Psoas muscle (tissue), 8 donors: ENCODE results near the gene NTNG1. TPM values are rescaled to one million over a fixed set of nuclear protein-coding genes. Genes with fewer than 3 reads are reported as not detected.

Experiments used
- ATAC-seq, 4 donors: fragments of 200-7000 bp; cut with Tn5 transposase; one replicate each; pipeline ENCODE4 v1.9.1; 2020; ENCODE audit warnings: moderate library complexity in 3 of 4, mild to moderate bottlenecking in 2 of 4
- DNase-seq, 2 donors: peaks; one replicate each; pipeline ENCODE4 v3.0.0-alpha.2; 2020
- H3K27ac ChIP-seq: fragments of 200-600 bp; one replicate; pipeline ENCODE4 v1.8.0; 2022
- H3K27me3 ChIP-seq, 3 donors: fragments of 200-600 bp in 1 of 3; one replicate each; pipeline versions ENCODE4 v1.6.1 to v1.8.0; 2013 to 2022; ENCODE audit warnings: low read length in 2 of 3, mild to moderate bottlenecking in 2 of 3, moderate library complexity in 1 of 3; ENCODE audit not compliant: insufficient read depth in 3 of 3
- H3K36me3 ChIP-seq, 2 donors: fragments of 200-600 bp in 1 of 2; one replicate each; pipeline versions ENCODE4 v1.6.1 to v1.8.0; 2013 to 2022; ENCODE audit warnings: low read depth in 1 of 2, mild to moderate bottlenecking in 1 of 2, moderate library complexity in 1 of 2; ENCODE audit not compliant: insufficient read depth in 1 of 2
- H3K4me1 ChIP-seq: fragments of 200-600 bp; one replicate; pipeline ENCODE4 v1.8.0; 2022
- H3K4me3 ChIP-seq: fragments of 200-600 bp; one replicate; pipeline ENCODE4 v1.8.0; 2022; ENCODE audit warnings: mild to moderate bottlenecking
- H3K9me3 ChIP-seq: fragments of 200-600 bp; one replicate; pipeline ENCODE4 v1.8.0; 2022
- CTCF ChIP-seq: fragments of 200-600 bp; IDR thresholded peaks from one replicate; pipeline ENCODE4 v1.8.0; 2022; ENCODE audit warnings: antibody characterized with exemption
- WGBS, 3 donors: extraction: QIAGEN DNeasy Blood & Tissue Kit; methylation state at CpG; one replicate each; pipeline versions ENCODE4 v1.1.6 to v1.1.7; 2013; 5-methylcytosine and 5-hydroxymethylcytosine counted together
- intact Hi-C, 2 donors: fragments of 100-400 bp; cut with DNase I; formaldehyde crosslinking; loops; one replicate each; pipeline versions ENCODE4 v1.11.0 to v1.14.2; 2022
- polyA plus RNA-seq, 3 donors: library from polyadenylated mRNA; stranded (reverse); fragments of 200-250 nt; gene quantifications; one replicate each; pipeline ENCODE4 v1.2.3, GENCODE V29; 2013
- total RNA-seq, 4 donors: library from RNA; stranded (reverse); fragmentation: NEBNext Ultra II Directional in 2 of 4; extraction: Animal tissue kit (Norgen Biotek cat#: 25700) in 2 of 4; gene quantifications; one replicate each; pipeline versions ENCODE4 v1.2.1 to v1.2.4, GENCODE V29; 2021 to 2023
- donor health status: healthy with polysubstance abuse.
- donor health status: DM: no; HTN: no; CAD: no; lungs with moderate emphysema.
- donor health status: Bipolar disorder and iron deficiency.
- donor health status: healthy.
- donor health status: DM: yes; HTN: yes; CAD: no.
- donor health status: DM: no; HTN: no; CAD: no.
- donor health status: DM: no; HTN: no; CAD: no.
- donor health status: DM: yes; HTN: yes; CAD: no.

NTNG1 gene
- total and polyA plus RNA-seq, 7 donors: 0.01 to 0.34 (median 0.27) TPM; not detected in 4

GRCh38 chr1:107273515-107273914 lies 132.7 kb downstream of the NTNG1 start:
- Histone ChIP-seq H3K4me3 (no peak overlapping the region), H3K9me3 (no peaks in the 10 kb centered on the region), H3K36me3 (no peaks in the 10 kb centered on the region), H3K4me1 (no peaks in the 10 kb centered on the region), H3K27ac (no peak overlapping the region), H3K27me3 (peaks cover 0 to 2% (median 0%) of the 10 kb centered on the region in 3 donors)
- DNase-seq (no peak), ATAC-seq (no peak)
- TF ChIP-seq CTCF: no peak
- intact Hi-C loops: no loop called here
- 79 to 83% (median 82%) methylated on average over 3 of the region's 3 CpGs for WGBS, 3 donors

DNA sequence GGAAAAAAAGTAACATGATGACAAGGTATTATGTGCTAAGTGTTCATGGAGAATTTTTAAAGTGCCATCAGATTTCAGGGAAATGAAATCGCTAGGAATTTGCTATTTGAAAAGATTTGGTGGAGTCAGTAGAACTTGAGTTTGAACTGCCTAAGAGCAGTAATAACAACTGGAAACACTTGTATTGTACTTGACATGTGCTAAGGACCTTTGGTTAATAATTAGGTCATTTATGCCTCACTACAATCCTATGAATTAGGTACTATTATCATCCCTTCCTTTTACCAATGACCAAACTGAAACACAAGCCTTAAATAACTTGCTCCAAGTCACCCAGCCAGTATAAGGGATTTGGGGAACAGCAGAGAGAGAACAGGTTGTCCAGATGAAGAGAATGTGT lies 133.4 kb downstream of the NTNG1 start:
- Histone ChIP-seq H3K4me1 (no peaks in the 10 kb centered on the region), H3K4me3 (no peak overlapping the region), H3K36me3 (no peaks in the 10 kb centered on the region), H3K27ac (no peak overlapping the region), H3K27me3 (peaks cover 0 to 2% (median 0%) of the 10 kb centered on the region in 3 donors), H3K9me3 (no peaks in the 10 kb centered on the region)
- TF ChIP-seq CTCF: no peak
- WGBS, 3 donors: 64 to 89% (median 75%) methylated on average over 1 of the region's 1 CpG
- DNase-seq: no peak
- intact Hi-C loops: no loop called here
- no peak for ATAC-seq

GRCh38 chr1:107276247-107276646 lies 135.4 kb downstream of the NTNG1 start:
- H3K27me3 ChIP-seq: peaks cover 0 to 2% (median 0%) of the 10 kb centered on the region in 3 donors
- H3K9me3 ChIP-seq: no peaks in the 10 kb centered on the region
- TF ChIP-seq CTCF: no peak
- no peaks in the 10 kb centered on the region for H3K4me1 ChIP-seq
- H3K27ac ChIP-seq: no peak overlapping the region
- DNase-seq: no peak
- intact Hi-C loops: loop anchor here (2.0 to 5.0 kb wide), 2 partner anchors 251 to 255 kb away; no protein-coding TSS in a partner anchor
- 36 to 39% (median 36%) methylated on average over 1 of the region's 1 CpG for WGBS, 3 donors
- no peak for ATAC-seq
- H3K36me3 ChIP-seq: no peaks in the 10 kb centered on the region
- no peak overlapping the region for H3K4me3 ChIP-seq

DNA sequence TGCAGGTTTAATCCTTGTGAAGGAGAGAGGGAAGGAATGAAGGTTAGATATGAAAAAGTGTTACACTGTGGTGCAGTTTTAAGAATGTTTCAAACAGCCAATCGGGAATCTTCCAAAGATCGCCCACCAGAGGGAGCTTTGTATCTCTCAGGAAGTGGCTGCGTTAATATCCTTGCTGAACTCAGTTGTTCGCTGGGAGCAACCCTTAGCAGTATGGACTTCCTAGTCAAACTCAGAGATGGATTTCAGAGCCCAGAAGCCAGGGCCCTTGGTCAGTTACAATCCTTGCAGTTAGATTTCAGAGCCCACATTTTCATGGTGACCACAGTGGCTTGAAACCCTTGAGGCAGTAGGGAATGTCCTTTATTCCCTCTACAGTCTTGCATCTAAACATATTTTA lies 136.2 kb downstream of the NTNG1 start:
- DNase-seq: no peak
- no peak for ATAC-seq
- Histone ChIP-seq H3K27ac (no peak overlapping the region), H3K36me3 (no peaks in the 10 kb centered on the region), H3K4me3 (no peak overlapping the region), H3K4me1 (no peaks in the 10 kb centered on the region), H3K9me3 (no peaks in the 10 kb centered on the region), H3K27me3 (peaks cover 0 to 2% (median 0%) of the 10 kb centered on the region in 3 donors)
- intact Hi-C loops: loop anchor here (2.0 to 5.0 kb wide), 2 partner anchors 250 to 254 kb away; no protein-coding TSS in a partner anchor
- TF ChIP-seq CTCF: peak; percentile 38
- 7 to 18% (median 12%) methylated on average over 4 of the region's 4 CpGs for WGBS, 3 donors

- H3K36me3 ChIP-seq: no peaks in the 10 kb centered on the region
- H3K9me3 ChIP-seq: no peaks in the 10 kb centered on the region
- no peak for TF ChIP-seq CTCF
- intact Hi-C loops: no loop called here
- no peaks in the 10 kb centered on the region for H3K27me3 ChIP-seq
- DNase-seq (no peak), ATAC-seq (no peak)
- H3K27ac ChIP-seq: no peak overlapping the region
- no peaks in the 10 kb centered on the region for H3K4me1 ChIP-seq
- H3K4me3 ChIP-seq: no peak overlapping the region
- 65 to 76% (median 70%) methylated on average over 4 of the region's 4 CpGs for WGBS, 3 donors
Observed at GRCh38 chr1:107286125-107286524, 145.3 kb downstream of the NTNG1 start.
